HEK293 (cell line): ENCODE data around the gene S1PR4.

Source experiments
- CTCF ChIA-PET: fragments of 350-600 bp; formaldehyde crosslinking; extraction: SDS; loops from one replicate; lab custom pipeline; 2021; ENCODE audit warnings: antibody characterized with exemption; lab: Yijun Ruan, JAX
- POLR2A ChIA-PET: fragments of 300-600 bp; formaldehyde crosslinking; extraction: SDS; loops from one replicate; lab custom pipeline; 2020; ENCODE audit warnings: antibody characterized with exemption, inconsistent platforms; lab: Yijun Ruan, JAX
- H3K27ac ChIP-seq: fragments of 200-500 bp; sonication (Bioruptor generic); 2 replicates; pipeline ENCODE4 v1.5.1; 2014; ENCODE audit warnings: low read depth, low read length, control low read depth, inconsistent platforms; ENCODE audit errors: extremely low read depth
- H3K36me3 ChIP-seq, 2 experiments: fragments of 200-500 bp in 1 of 2; sonication (Bioruptor generic) in 1 of 2; 1 replicate in 1 of 2; 2 replicates in 1 of 2; pipeline ENCODE4 v1.5.1; 2014 to 2017; ENCODE audit warnings: inconsistent platforms in 2 of 2, low read length in 2 of 2; ENCODE audit not compliant: control insufficient read depth in 2 of 2, insufficient read depth in 1 of 2
- H3K4me1 ChIP-seq: fragments of 200-500 bp; sonication (Bioruptor generic); 2 replicates; pipeline ENCODE4 v1.5.1; 2014; ENCODE audit warnings: mild to moderate bottlenecking, low read length, inconsistent platforms; ENCODE audit not compliant: control insufficient read depth, insufficient read depth
- H3K4me3 ChIP-seq: 2 replicates; pipeline ENCODE4 v1.5.1; 2011; ENCODE audit warnings: low read depth, mild to moderate bottlenecking, control low read depth, low read length, moderate library complexity
- H3K9me3 ChIP-seq: fragments of 200-500 bp; sonication (Bioruptor generic); 2 replicates; pipeline ENCODE4 v1.5.1; 2014; ENCODE audit warnings: low read depth, low read length, inconsistent platforms; ENCODE audit not compliant: control insufficient read depth, insufficient read depth
- BCL11A ChIP-seq: fragments of 450-650 bp; formaldehyde crosslinking; IDR thresholded peaks from 2 replicates; pipeline ENCODE4 v1.5.1; 2016; ENCODE audit warnings: low read depth, missing biosample characterization, missing genetic modification characterization
- ELK4 ChIP-seq: IDR thresholded peaks from 2 replicates; pipeline ENCODE4 v1.6.1; 2011; ENCODE audit warnings: mild to moderate bottlenecking, low read depth, low read length, borderline replicate concordance
- GLI4 ChIP-seq: fragments of 450-650 bp; formaldehyde crosslinking; IDR thresholded peaks from 2 replicates; pipeline ENCODE4 v1.5.1; 2016; ENCODE audit warnings: missing biosample characterization, missing genetic modification characterization
- GLIS1 ChIP-seq: fragments of 450-650 bp; formaldehyde crosslinking; IDR thresholded peaks from 2 replicates; pipeline ENCODE4 v1.5.1; 2016; ENCODE audit warnings: missing biosample characterization, missing genetic modification characterization
- INSM2 ChIP-seq: fragments of 450-650 bp; formaldehyde crosslinking; IDR thresholded peaks from 2 replicates; pipeline ENCODE4 v1.5.1; 2016; ENCODE audit warnings: missing biosample characterization, missing genetic modification characterization
- KLF8 ChIP-seq: fragments of 450-650 bp; formaldehyde crosslinking; IDR thresholded peaks from 2 replicates; pipeline ENCODE4 v1.5.1; 2016; ENCODE audit warnings: missing biosample characterization, missing genetic modification characterization
- PRDM1 ChIP-seq: fragments of 450-650 bp; formaldehyde crosslinking; IDR thresholded peaks from 2 replicates; pipeline ENCODE4; 2016; ENCODE audit warnings: missing biosample characterization, missing genetic modification characterization
- SCRT2 ChIP-seq: fragments of 450-650 bp; formaldehyde crosslinking; IDR thresholded peaks from 2 replicates; pipeline ENCODE4 v1.5.1; 2016; ENCODE audit warnings: missing biosample characterization, missing genetic modification characterization
- ZBTB10 ChIP-seq: fragments of 450-650 bp; formaldehyde crosslinking; IDR thresholded peaks from 2 replicates; pipeline ENCODE4 v1.5.1; 2016; ENCODE audit warnings: missing biosample characterization, missing genetic modification characterization
- ZNF175 ChIP-seq: fragments of 450-650 bp; formaldehyde crosslinking; IDR thresholded peaks from 2 replicates; pipeline ENCODE4 v1.5.1; 2016; ENCODE audit warnings: missing biosample characterization, missing genetic modification characterization
- ZNF2 ChIP-seq: fragments of 450-650 bp; formaldehyde crosslinking; IDR thresholded peaks from 2 replicates; pipeline ENCODE4 v1.5.1; 2016; ENCODE audit warnings: missing biosample characterization, missing genetic modification characterization
- ZNF202 ChIP-seq: fragments of 450-650 bp; formaldehyde crosslinking; IDR thresholded peaks from 2 replicates; pipeline ENCODE4 v1.5.1; 2016; ENCODE audit warnings: missing biosample characterization, missing genetic modification characterization, borderline replicate concordance
- ZNF335 ChIP-seq: fragments of 450-650 bp; formaldehyde crosslinking; conservative IDR thresholded peaks from 2 replicates; pipeline ENCODE4 v1.5.1; 2016; ENCODE audit warnings: missing biosample characterization, missing genetic modification characterization
- ZNF426 ChIP-seq: fragments of 450-650 bp; formaldehyde crosslinking; IDR thresholded peaks from 2 replicates; pipeline ENCODE4 v1.5.1; 2017; ENCODE audit warnings: missing biosample characterization, missing genetic modification characterization, mild to moderate bottlenecking, inconsistent platforms, moderate library complexity
- ZNF48 ChIP-seq: fragments of 450-650 bp; formaldehyde crosslinking; IDR thresholded peaks from 2 replicates; pipeline ENCODE4 v1.5.1; 2016; ENCODE audit warnings: missing biosample characterization, missing genetic modification characterization
- ZNF561 ChIP-seq: fragments of 450-650 bp; IDR thresholded peaks from 2 replicates; pipeline ENCODE4 v1.5.1; 2018; ENCODE audit warnings: missing biosample characterization, missing genetic modification characterization, borderline replicate concordance
- ZNF660 ChIP-seq: fragments of 450-650 bp; IDR thresholded peaks from 2 replicates; pipeline ENCODE4 v1.5.1; 2018; ENCODE audit warnings: missing biosample characterization, mild to moderate bottlenecking, missing genetic modification characterization
- ZNF670 ChIP-seq: fragments of 450-650 bp; formaldehyde crosslinking; IDR thresholded peaks from 2 replicates; pipeline ENCODE4 v1.5.1; 2016; ENCODE audit warnings: missing biosample characterization, missing genetic modification characterization, low read depth
- TF ChIP-seq, protein P1 (sequence below): fragments of 450-650 bp; formaldehyde crosslinking; IDR thresholded peaks from 2 replicates; pipeline ENCODE4 v1.5.1; 2016; ENCODE audit warnings: missing biosample characterization, missing genetic modification characterization
- TF ChIP-seq, protein P2 (sequence below): fragments of 450-650 bp; formaldehyde crosslinking; IDR thresholded peaks from 2 replicates; pipeline ENCODE4 v1.5.1; 2016; ENCODE audit warnings: missing biosample characterization, missing genetic modification characterization
- TF ChIP-seq, protein P3 (sequence below): fragments of 450-650 bp; formaldehyde crosslinking; IDR thresholded peaks from 2 replicates; pipeline ENCODE4 v1.5.1; 2016; ENCODE audit warnings: missing biosample characterization, missing genetic modification characterization
- TF ChIP-seq, protein P4 (sequence below): fragments of 450-650 bp; formaldehyde crosslinking; IDR thresholded peaks from 2 replicates; pipeline ENCODE4 v1.5.1; 2016; ENCODE audit warnings: missing biosample characterization, missing genetic modification characterization

Gene S1PR4

GRCh38 chr19:3145909-3146676 lies 32.5 kb upstream of the S1PR4 start:
- Histone ChIP-seq H3K36me3 (no peaks in the 10 kb centered on the region), H3K4me3 (no peak overlapping the region), H3K4me1 (no peaks in the 10 kb centered on the region), H3K27ac (no peak overlapping the region), H3K9me3 (no peaks in the 10 kb centered on the region)
- TF ChIP-seq, protein P1, sequence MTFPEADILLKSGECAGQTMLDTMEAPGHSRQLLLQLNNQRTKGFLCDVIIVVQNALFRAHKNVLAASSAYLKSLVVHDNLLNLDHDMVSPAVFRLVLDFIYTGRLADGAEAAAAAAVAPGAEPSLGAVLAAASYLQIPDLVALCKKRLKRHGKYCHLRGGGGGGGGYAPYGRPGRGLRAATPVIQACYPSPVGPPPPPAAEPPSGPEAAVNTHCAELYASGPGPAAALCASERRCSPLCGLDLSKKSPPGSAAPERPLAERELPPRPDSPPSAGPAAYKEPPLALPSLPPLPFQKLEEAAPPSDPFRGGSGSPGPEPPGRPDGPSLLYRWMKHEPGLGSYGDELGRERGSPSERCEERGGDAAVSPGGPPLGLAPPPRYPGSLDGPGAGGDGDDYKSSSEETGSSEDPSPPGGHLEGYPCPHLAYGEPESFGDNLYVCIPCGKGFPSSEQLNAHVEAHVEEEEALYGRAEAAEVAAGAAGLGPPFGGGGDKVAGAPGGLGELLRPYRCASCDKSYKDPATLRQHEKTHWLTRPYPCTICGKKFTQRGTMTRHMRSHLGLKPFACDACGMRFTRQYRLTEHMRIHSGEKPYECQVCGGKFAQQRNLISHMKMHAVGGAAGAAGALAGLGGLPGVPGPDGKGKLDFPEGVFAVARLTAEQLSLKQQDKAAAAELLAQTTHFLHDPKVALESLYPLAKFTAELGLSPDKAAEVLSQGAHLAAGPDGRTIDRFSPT (tag by site-specific recombination): no peak
- TF ChIP-seq BCL11A (tag by site-specific recombination) (no peak), ELK4 (no peak), ZNF670 (no peak), ZNF202 (no peak), ZNF335 (tag by site-specific recombination) (no peak), ZBTB10 (no peak), SCRT2 (tag by site-specific recombination) (no peak), ZNF561 (tag by site-specific recombination) (no peak), ZNF175 (no peak), PRDM1 (tag by site-specific recombination) (no peak), GLI4 (tag by site-specific recombination) (no peak), ZNF426 (tag by site-specific recombination) (no peak), ZNF48 (tag by site-specific recombination) (no peak), ZNF660 (tag by site-specific recombination) (no peak), ZNF2 (tag by site-specific recombination) (no peak)
- TF ChIP-seq, all 188 proteins: peak for 0
- POLR2A ChIA-PET: no interaction called here
- CTCF ChIA-PET: interaction anchor here (0.6 to 2.6 kb wide), 14 partner anchors 9 to 280 kb away, joined by 3 to 17 read pairs (median 4); partner anchors contain the start of gene GNA15

GRCh38 chr19:3146677-3147100 lies 31.9 kb upstream of the S1PR4 start:
- POLR2A ChIA-PET: no interaction called here
- Histone ChIP-seq H3K4me3 (no peak overlapping the region), H3K36me3 (no peaks in the 10 kb centered on the region), H3K4me1 (no peaks in the 10 kb centered on the region), H3K27ac (no peak overlapping the region), H3K9me3 (no peaks in the 10 kb centered on the region)
- CTCF ChIA-PET: interaction anchor here (0.6 to 2.6 kb wide), 12 partner anchors 9 to 248 kb away, joined by 3 to 17 read pairs (median 4); partner anchors contain the start of gene GNA15
- TF ChIP-seq, protein P2, sequence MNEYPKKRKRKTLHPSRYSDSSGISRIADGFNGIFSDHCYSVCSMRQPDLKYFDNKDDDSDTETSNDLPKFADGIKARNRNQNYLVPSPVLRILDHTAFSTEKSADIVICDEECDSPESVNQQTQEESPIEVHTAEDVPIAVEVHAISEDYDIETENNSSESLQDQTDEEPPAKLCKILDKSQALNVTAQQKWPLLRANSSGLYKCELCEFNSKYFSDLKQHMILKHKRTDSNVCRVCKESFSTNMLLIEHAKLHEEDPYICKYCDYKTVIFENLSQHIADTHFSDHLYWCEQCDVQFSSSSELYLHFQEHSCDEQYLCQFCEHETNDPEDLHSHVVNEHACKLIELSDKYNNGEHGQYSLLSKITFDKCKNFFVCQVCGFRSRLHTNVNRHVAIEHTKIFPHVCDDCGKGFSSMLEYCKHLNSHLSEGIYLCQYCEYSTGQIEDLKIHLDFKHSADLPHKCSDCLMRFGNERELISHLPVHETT (tag by site-specific recombination): no peak
- TF ChIP-seq KLF8 (0 out of 2 replicates have a peak, but pooled peaks have one; percentile 16), INSM2 (tag by site-specific recombination) (no peak), GLIS1 (tag by site-specific recombination) (0 out of 2 replicates have a peak, but pooled peaks have one; percentile 30)
- TF ChIP-seq, protein P3, sequence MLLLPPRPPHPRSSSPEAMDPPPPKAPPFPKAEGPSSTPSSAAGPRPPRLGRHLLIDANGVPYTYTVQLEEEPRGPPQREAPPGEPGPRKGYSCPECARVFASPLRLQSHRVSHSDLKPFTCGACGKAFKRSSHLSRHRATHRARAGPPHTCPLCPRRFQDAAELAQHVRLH: peak; percentile 78
- TF ChIP-seq, protein P4, sequence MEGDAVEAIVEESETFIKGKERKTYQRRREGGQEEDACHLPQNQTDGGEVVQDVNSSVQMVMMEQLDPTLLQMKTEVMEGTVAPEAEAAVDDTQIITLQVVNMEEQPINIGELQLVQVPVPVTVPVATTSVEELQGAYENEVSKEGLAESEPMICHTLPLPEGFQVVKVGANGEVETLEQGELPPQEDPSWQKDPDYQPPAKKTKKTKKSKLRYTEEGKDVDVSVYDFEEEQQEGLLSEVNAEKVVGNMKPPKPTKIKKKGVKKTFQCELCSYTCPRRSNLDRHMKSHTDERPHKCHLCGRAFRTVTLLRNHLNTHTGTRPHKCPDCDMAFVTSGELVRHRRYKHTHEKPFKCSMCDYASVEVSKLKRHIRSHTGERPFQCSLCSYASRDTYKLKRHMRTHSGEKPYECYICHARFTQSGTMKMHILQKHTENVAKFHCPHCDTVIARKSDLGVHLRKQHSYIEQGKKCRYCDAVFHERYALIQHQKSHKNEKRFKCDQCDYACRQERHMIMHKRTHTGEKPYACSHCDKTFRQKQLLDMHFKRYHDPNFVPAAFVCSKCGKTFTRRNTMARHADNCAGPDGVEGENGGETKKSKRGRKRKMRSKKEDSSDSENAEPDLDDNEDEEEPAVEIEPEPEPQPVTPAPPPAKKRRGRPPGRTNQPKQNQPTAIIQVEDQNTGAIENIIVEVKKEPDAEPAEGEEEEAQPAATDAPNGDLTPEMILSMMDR (tag by site-specific recombination): peak; percentile 82
